GM11168 (cell line): Measurements from ENCODE around the gene PRKN.

Experiments
- in situ Hi-C: fragments of 300-500 bp; cut with MboI; formaldehyde crosslinking; loops from one replicate; pipeline ENCODE4 v1.12.0; 2022; ENCODE audit warnings: low sequenced_read_pairs; ENCODE audit not compliant: unreplicated experiment

Gene PRKN

DNA sequence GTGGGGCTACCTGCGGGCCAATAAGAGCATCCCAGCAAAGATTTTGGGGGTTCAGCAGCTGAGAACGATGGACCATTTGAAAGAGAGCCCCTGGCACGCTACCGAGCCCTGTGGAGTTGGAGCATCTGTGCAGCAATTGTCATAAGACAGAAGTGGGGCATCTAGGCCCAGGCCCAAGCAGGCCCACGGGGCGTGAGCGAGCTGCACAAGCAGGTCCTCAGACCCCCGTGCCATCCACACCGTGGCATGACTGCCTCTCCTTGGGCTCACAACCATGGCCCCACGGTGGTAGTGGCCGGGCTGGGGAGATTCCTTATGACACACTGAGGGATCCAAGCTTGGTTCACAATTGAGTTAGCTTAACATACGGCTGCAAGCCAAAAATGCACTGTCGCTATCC lies 1350.5 kb downstream of the PRKN start:
- in situ Hi-C loops: loop anchor here (10.0 kb wide), 2 partner anchors 442 to 642 kb away; no protein-coding TSS in a partner anchor

GRCh38 chr6:161376367-161376766 lies 1351.2 kb downstream of the PRKN start:
- in situ Hi-C loops: loop anchor here (10.0 kb wide), 2 partner anchors 442 to 642 kb away; no protein-coding TSS in a partner anchor

GRCh38 chr6:161374971-161375873 lies 1352.3 kb downstream of the PRKN start:
- in situ Hi-C loops: loop anchor here (10.0 to 25.0 kb wide), 3 partner anchors 238 to 640 kb away; no protein-coding TSS in a partner anchor

DNA sequence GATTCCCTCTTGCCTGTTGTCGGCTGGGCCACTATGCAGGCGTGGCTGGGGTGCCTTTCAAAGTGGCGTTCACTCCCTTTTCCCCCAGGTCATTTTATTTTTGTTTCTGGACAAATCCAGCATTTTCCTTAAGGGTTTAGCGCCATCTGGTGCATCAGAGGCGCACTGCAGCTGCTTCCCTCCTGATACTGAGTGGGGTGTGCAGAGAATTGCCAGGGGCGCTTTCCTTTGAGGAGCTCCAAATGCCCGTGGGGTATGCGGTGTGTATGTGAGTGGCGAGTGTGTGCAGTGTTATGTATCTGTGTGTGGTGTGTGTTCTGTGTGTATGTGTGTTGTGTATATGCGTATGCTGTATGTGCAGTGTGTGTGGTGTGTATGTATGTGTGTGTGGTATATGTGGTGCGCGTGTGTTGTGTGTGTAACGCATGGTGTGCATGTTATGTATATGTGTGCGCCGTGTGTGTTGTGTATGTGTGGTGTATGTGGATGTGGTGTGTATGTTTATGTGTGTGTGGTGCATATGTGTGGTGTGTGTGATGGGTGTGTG lies 1353.6 kb downstream of the PRKN start:
- in situ Hi-C loops: loop anchor here (10.0 to 25.0 kb wide), 3 partner anchors 237 to 639 kb away; no protein-coding TSS in a partner anchor

DNA sequence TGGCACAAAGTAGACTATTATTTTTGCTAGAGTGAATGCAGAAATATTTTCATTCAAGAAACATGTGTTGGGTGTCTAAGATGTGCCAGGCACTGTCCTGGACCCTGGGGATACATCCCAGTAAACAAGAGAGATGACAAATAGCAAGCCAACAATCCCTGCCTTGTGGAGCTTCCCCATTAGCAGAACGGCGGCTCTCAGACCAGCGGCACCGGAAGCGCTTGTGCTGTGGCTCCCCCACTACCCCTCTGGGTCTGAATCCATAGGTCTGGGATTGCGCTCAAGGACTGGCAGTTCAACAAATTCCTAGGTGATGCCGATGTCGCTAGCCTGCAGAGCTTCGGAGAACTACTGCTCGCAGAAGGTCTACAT lies 1355.2 kb downstream of the PRKN start:
- in situ Hi-C loops: loop anchor here (10.0 to 25.0 kb wide), 3 partner anchors 235 to 638 kb away; no protein-coding TSS in a partner anchor

GRCh38 chr6:161370880-161371279 lies 1356.7 kb downstream of the PRKN start:
- in situ Hi-C loops: loop anchor here (10.0 to 25.0 kb wide), 3 partner anchors 234 to 636 kb away; no protein-coding TSS in a partner anchor

GRCh38 chr6:161369339-161369738 lies 1358.2 kb downstream of the PRKN start:
- in situ Hi-C loops: loop anchor here (25.0 kb wide), 1 partner anchor 232 kb away; no protein-coding TSS in a partner anchor

GRCh38 chr6:161368514-161368913 lies 1359.1 kb downstream of the PRKN start:
- in situ Hi-C loops: loop anchor here (25.0 kb wide), 1 partner anchor 231 kb away; no protein-coding TSS in a partner anchor

- in situ Hi-C loops: loop anchor here (25.0 kb wide), 1 partner anchor 230 kb away; no protein-coding TSS in a partner anchor
These were observed 1360.1 kb downstream of the PRKN start for GRCh38 chr6:161367472-161367871.

GRCh38 chr6:161366301-161366923 lies 1361.2 kb downstream of the PRKN start:
- in situ Hi-C loops: loop anchor here (25.0 kb wide), 1 partner anchor 229 kb away; no protein-coding TSS in a partner anchor

GRCh38 chr6:161365633-161366032 lies 1361.9 kb downstream of the PRKN start:
- in situ Hi-C loops: loop anchor here (25.0 kb wide), 1 partner anchor 228 kb away; no protein-coding TSS in a partner anchor

- in situ Hi-C loops: loop anchor here (25.0 kb wide), 1 partner anchor 226 kb away; no protein-coding TSS in a partner anchor
These were observed 1364.3 kb downstream of the PRKN start for GRCh38 chr6:161363286-161363685.

DNA sequence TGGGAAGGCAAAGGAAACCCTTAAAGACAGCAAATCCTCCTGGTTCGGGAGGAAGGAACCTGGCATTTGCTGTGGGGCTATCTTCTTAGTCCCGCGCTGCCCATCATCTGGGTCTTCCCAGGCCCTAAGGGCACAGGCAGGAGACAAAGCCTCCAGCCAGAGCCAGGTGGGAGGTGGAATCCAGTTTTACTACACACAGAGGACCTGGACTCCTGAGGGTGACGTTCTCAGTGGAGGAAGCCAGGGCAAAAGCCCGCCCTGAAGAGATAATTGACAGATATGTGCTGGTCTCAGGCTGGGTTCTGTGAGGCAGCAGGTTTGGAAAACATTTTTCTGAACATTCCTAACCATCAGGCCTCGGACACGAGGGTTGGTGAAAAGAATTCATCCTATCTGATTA lies 1365.3 kb downstream of the PRKN start:
- in situ Hi-C loops: loop anchor here (25.0 kb wide), 1 partner anchor 225 kb away; no protein-coding TSS in a partner anchor

DNA sequence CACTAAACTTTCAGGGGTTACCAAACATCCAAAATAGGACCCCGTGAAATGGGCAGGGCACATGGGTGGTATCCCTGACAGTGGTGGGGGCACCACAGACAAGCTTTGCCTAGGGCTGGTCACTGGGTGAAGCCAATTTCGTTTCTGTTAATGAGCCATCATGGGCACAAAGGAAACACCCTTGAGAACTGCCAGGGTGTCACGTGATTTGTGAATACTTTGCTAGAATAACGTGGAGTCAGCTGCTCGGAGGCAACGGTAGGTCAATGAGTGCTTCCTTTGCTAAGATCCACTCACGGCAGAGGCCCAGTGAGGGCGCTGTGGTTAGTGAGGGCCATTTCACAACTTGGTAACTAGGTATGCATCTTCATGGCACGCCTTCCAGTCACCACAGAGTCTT lies 1366.0 kb downstream of the PRKN start:
- in situ Hi-C loops: loop anchor here (25.0 kb wide), 1 partner anchor 224 kb away; no protein-coding TSS in a partner anchor

DNA sequence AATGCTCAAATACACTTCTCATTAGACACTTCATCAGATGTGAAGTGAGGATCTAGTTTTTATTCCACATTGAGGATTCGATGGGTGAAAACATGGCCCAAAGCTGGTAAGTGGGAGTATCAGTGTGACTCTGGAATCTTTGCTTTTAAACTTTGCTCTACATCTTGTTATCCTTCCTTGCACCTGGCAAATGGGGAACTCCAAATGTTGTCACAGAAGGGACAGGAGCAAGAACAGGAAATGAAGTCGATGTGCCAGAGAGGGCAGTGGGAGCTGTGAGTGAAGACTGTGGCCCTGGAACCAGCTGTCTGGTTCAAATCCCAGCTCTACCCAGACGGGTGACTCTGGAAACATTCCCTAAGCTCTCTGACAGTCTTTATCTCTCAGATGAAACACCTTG lies 1367.0 kb downstream of the PRKN start:
- in situ Hi-C loops: loop anchor here (25.0 kb wide), 1 partner anchor 223 kb away; no protein-coding TSS in a partner anchor

GRCh38 chr6:161359618-161359945 lies 1368.0 kb downstream of the PRKN start:
- in situ Hi-C loops: loop anchor here (25.0 kb wide), 1 partner anchor 222 kb away; no protein-coding TSS in a partner anchor

DNA sequence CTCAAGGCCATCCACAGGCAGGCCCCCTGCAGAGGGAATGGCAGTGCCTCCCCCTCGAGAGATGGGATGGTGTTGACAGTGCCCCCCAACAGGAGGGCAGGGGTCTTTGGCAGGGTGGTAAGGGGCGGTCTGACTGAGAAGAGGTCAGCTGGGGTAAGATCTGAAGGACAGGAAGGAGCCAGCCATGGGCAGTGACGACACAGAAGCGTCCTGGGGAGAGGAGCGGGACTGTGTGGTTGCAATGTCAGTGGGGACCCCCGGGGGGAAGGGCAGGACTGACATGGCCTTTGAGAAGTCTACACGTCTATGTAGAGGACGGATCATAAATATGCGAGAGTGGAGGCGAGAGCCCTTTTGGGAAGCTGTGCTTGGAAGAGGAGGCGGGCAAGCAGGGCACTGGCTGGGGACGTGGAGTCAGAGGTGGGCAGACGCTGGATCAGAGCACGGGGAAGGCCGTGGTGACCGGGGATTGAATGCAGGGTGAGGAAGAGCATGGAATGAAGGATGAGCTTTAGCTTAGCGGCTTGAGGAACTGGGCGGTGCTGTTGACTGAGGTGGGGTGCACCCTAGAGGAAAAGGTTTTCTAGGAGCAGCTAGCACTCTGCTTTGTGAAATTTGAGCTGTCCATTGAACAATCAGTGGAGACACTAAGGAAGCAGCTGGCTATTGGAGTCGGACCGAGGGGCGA lies 1371.3 kb downstream of the PRKN start:
- in situ Hi-C loops: loop anchor here (25.0 kb wide), 1 partner anchor 219 kb away; no protein-coding TSS in a partner anchor

GRCh38 chr6:161355696-161356095 lies 1371.9 kb downstream of the PRKN start:
- in situ Hi-C loops: loop anchor here (25.0 kb wide), 1 partner anchor 218 kb away; no protein-coding TSS in a partner anchor

DNA sequence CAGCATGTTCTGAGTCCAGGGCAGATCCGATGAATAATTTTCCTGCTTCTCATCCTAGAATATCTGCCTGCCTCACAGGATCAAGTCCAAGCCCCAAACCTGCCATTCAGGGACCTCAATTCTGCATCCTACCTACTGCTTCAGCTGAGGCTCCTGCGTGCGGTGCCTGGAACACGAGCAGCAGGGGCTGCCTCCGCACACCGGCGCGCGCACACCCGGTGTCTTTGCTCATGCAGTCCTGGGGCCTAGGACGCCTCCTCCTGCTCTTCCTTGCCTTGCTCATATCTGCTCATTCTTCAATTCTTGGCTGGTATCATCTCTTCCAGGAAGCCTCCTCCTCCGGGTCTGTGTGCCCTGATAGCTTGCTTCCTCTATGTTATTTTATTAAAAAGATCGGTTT lies 1372.6 kb downstream of the PRKN start:
- in situ Hi-C loops: loop anchor here (25.0 kb wide), 1 partner anchor 218 kb away; no protein-coding TSS in a partner anchor
